Spleen (tissue), 7 donors: ENCODE measurements around the gene SLC40A1.

Experiments
- CTCF ChIP-seq, 11 experiments: fragments of 200-600 bp in 7 of 11; fragments of 450-650 bp in 4 of 11; sonication (generic) in 4 of 11; IDR thresholded peaks in 8 of 11; conservative IDR thresholded peaks in 3 of 11; 1 replicate in 7 of 11; 2 replicates in 4 of 11; pipeline versions ENCODE4 v1.4.0 to v1.8.0; 2016 to 2021; ENCODE audit warnings: antibody characterized with exemption in 11 of 11, inconsistent platforms in 4 of 11, mild to moderate bottlenecking in 1 of 11
- POLR2A ChIP-seq, 3 donors: fragments of 450-650 bp; IDR thresholded peaks; one replicate each; pipeline ENCODE4 v1.5.1; 2017; ENCODE audit warnings: antibody characterized with exemption in 3 of 3, mild to moderate bottlenecking in 1 of 3
- POLR2AphosphoS5 ChIP-seq, 3 donors: sonication (generic); formaldehyde crosslinking; IDR thresholded peaks; one replicate each; pipeline ENCODE4 v1.5.1; 2017; ENCODE audit warnings: antibody characterized with exemption in 3 of 3
- donor health status: DM: no; HTN: no; CAD: no; lungs with moderate emphysema.
- donor health status: DM: no; HTN: no; CAD: no.
- donor health status: DM: no; HTN: no; CAD: no.

- no peak for TF ChIP-seq CTCF (IDR thresholded peaks at IDR 0.05 in 8 of 11, conservative IDR thresholded peaks at IDR 0.05 in 3 of 11)
- TF ChIP-seq POLR2AphosphoS5 (IDR thresholded peaks at IDR 0.05) = no peak
- no peak for TF ChIP-seq POLR2A (IDR thresholded peaks at IDR 0.05)
Measured at GRCh38 chr2:189592353-189592984, 11.9 kb upstream of the SLC40A1 start.
